MV-4-11 (cell line): ENCODE measurements around the gene PLPPR2.
"Not testable (repeated sequence)": the region's sequence is repeated elsewhere in the genome, so short reads cannot be mapped to it uniquely, and the experiment has no call there.

Experiments used
- DNase-seq: peaks from one replicate; lab custom pipeline; 2025; lab: John Stamatoyannopoulos, UW

PLPPR2 gene

GRCh38 chr19:11373885-11374432 lies 18.7 kb downstream of the PLPPR2 start:
- peak; percentile 81 for DNase-seq

DNA sequence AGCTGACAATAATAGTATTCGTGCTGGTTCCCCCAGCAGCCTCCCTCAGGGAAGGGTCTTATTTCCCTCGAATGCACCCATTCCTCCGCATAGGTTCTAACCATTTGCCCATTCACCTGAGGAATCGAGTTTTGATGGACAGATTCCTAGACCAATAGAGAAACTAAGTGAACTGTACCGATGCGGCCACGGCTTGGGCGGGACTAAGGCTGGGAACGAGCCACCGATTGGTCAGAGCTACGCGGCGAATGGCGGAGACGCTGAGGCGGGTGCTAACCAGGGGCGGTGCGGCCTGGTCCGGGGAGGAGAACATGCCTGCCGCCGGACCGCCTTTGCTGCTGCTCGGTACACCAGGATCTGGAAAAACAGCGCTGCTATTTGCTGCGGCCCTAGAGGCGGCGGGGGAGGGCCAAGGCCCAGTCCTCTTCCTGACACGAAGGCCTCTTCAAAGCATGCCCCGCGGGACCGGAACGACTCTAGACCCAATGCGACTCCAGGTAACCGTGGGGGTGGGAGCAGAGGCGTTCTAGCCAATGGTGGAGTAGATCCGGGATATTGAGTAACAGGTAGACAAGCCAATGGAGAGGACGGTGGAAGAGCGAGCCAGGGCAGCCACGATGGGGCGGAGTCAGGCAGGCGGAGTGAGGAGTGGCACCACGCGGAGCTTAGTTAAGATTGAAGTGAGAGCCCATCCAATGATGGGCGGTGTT lies 19.4 kb downstream of the PLPPR2 start, which contains the start of gene SWSAP1:
Gene SWSAP1, plus strand, starts transcription at position 234 of the 710 bp plus-strand sequence. Its CDS starts 15 bp downstream, at position 249.
- peak; percentile 100 for DNase-seq

GRCh38 chr19:11375143-11375948 lies 20.1 kb downstream of the PLPPR2 start:
- DNase-seq = peak; percentile 61

GRCh38 chr19:11377237-11377636 lies 22.0 kb downstream of the PLPPR2 start:
- peak; percentile 65 for DNase-seq

GRCh38 chr19:11377756-11378155 lies 22.5 kb downstream of the PLPPR2 start:
- no peak for DNase-seq

GRCh38 chr19:11378319-11379189 lies 23.3 kb downstream of the PLPPR2 start:
- DNase-seq = peak; percentile 18

GRCh38 chr19:11379269-11379845 lies 24.1 kb downstream of the PLPPR2 start:
- not testable (repeated sequence) for DNase-seq

DNA sequence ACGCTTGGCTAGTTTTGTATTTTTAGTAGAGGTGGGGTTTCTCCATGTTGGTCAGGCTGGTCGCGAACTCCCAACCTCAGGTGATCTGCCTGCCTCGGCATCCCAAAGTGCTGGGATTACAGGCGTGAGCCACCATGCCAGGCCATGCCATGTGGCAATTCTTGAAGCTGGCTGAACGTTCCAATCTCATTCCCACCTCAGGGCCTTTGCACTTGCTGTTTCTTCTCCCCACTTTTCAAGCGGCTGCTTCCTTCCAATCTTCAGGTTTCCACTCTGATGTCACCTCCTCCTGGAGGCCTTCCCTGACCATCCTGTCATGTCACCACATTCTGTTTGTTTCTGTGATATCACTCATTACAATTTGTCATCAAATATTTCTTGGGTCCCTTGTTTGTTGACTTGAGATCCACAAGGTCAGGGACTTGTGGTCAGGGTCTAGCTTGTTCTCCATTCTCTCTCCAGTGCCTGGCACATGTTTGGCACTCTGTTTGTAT lies 24.7 kb downstream of the PLPPR2 start:
- DNase-seq = peak; percentile 15

GRCh38 chr19:11380653-11381537 lies 25.7 kb downstream of the PLPPR2 start:
- peak; percentile 99 for DNase-seq

DNA sequence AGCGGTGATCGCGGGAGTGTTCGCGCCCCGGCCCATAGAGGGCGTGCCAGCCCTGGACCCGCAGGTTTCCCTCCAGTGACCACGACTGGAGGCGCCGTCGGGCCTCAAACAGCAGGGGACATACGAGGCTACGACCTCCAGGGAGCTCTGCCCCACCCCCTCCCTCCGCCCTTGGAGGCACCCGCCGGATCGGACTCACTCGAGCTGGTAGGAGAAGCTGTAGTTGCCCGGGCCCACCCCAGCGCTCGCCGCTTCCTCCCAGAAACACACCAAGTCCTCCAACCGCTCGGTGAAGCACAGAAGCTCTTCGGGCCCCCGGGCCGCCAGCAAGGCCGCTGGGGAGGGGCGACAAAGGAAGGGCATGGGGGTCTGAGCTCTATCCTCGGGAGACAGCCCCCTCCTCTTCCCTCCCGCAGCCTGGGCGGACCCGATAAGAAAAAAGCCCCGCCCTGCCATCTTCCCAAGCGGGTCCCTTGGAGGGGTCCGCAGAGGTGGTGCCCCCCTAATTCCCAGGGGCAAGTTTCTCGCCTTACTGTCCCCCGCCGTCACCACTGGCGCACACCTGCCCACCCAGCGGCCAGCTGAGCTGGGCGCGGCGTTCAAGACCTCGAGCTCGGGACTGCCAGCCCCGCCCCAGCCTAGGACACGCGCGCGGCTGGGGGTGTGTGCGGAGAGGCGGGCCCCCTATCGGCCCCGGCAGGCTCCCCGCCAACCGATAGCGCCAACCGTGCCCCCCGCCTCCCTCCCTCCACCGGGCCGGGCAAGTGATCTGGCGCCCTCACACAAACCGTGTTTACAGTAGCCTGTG lies 27.9 kb downstream of the PLPPR2 start:
- peak; percentile 70 for DNase-seq

DNA sequence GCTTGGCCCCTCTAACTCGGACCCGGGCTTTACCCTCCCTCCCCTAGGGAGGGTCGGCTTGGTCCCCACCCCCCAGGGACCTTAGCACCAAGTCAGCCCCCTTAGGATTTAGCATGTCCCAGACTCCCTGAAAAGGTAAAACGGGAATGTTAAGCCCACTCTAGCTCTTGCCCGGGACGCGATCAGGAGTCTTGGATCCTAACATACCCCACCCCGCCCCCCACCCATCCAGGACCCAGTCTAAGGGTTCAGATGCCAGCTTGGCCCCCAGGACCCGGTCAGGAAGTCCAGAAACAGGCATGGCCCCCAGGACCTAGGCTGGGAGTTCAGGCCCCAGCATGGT lies 28.4 kb downstream of the PLPPR2 start:
- DNase-seq = no peak

- no peak for DNase-seq
Measured at GRCh38 chr19:11384778-11385129, 29.5 kb downstream of the PLPPR2 start.

- peak; percentile 77 for DNase-seq
Measured at GRCh38 chr19:11387162-11388034, 32.2 kb downstream of the PLPPR2 start.

DNA sequence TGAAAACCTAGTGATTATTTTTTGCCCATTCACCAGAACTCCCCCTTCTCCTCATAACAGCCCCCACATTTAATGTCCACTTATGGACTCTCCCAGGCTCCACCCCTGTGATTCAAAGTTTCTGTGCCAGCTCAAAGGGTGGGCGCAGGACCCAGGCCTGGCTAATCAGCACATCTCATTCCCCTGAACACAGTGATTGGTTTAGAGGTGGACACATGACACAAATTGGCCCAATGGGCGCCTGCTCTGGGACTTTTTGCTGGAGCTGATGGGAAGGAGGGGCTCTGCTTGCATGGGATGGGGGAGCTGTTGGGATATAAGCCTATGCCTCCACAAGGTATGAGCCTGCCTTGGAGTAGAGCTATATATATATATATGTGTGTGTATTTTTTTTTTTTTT lies 35.1 kb downstream of the PLPPR2 start:
- DNase-seq = no peak

- DNase-seq = peak; percentile 29
Measured at GRCh38 chr19:11390933-11391680, 35.9 kb downstream of the PLPPR2 start.

- no peak for DNase-seq
Measured at GRCh38 chr19:11397089-11397610, 41.9 kb downstream of the PLPPR2 start.

DNA sequence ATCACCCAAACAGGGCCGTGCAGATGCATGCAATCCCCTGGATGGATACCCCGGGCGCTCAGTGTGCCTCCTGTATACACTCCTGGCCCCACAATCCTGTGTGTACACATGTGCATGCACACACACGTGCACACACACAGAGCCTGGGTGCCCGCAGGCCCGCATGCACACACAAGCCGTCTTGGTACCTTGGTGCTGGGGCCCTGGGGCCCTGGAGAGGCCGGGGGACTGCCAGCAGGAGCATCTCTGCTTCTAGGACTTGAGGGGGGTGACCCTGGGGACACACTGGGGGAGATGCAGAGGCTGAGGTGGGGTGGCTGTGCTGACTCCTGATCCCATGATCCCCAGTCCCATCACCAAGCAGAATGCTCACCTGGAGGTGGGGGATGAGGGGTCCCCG lies 44.4 kb downstream of the PLPPR2 start:
- no peak for DNase-seq

DNA sequence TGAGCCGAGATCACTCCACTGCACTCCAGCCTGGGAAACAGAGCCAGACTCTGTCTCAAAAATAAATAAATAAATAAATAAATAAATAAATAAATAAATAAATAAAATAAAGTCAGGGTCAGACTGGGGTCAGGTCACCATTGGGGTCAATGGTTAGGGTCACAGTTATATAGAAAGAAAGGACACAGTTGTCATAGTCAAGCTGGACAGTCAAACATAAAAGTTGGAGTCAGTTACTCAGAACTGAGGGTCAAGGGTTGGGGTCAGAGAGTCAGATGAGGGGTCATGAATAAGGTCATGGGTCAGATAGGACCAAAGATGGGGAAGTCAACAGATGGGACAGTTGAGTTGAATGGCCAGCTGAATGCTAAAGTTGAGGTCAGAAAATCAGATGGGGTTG lies 45.6 kb downstream of the PLPPR2 start:
- DNase-seq = no peak
